GM12873 (cell line): ENCODE results near the gene UBE3C.

Experiments
- TF ChIP-seq, protein P1 (sequence below): IDR thresholded peaks from 2 replicates; pipeline ENCODE4 v1.5.1; 2012; ENCODE audit warnings: low read depth, mild to moderate bottlenecking, moderate library complexity, low read length, control low read depth; ENCODE audit not compliant: insufficient read depth; ENCODE audit errors: missing control alignments

Gene UBE3C

DNA sequence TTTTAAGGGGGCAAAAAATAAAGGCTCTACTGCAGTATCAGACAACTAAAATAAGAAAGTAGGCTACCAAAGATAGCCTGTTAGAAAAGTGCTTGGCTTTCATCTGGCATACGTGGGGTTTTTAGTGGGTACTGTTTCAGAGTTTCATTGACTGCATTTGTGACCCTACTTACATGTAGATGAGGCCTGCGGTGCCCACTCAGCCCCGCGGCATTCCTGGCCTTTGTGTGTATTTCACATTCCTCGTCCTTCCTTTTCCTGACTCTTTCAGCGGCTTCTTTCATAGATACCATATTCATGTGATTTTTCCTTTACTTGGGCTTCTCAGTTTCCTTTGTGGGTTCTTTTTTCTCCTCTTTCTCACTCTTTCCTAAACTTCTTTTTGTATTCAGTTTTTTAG is 50.7 kb downstream of the UBE3C start:
- TF ChIP-seq, protein P1, sequence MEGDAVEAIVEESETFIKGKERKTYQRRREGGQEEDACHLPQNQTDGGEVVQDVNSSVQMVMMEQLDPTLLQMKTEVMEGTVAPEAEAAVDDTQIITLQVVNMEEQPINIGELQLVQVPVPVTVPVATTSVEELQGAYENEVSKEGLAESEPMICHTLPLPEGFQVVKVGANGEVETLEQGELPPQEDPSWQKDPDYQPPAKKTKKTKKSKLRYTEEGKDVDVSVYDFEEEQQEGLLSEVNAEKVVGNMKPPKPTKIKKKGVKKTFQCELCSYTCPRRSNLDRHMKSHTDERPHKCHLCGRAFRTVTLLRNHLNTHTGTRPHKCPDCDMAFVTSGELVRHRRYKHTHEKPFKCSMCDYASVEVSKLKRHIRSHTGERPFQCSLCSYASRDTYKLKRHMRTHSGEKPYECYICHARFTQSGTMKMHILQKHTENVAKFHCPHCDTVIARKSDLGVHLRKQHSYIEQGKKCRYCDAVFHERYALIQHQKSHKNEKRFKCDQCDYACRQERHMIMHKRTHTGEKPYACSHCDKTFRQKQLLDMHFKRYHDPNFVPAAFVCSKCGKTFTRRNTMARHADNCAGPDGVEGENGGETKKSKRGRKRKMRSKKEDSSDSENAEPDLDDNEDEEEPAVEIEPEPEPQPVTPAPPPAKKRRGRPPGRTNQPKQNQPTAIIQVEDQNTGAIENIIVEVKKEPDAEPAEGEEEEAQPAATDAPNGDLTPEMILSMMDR: no peak

DNA sequence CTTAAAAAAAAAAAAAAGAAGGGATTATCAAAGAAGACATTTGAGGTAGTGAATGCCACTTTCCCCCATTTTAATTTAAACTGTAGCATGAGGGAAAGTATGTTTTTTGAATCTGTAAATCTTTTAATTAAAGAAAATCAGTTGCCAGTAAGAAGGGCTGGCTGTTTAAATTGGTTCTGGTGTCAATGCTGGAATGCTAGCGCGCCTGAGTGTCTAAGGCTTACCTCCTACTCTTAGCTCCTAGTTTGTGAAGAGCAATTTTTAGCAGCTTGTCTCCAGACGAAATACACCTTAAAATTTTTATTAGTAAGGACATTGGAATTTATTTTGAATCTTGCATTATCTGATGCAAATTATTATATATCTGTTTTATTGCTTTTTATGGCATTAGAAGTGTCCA is 54.1 kb downstream of the UBE3C start:
- TF ChIP-seq, protein P1: no peak

DNA sequence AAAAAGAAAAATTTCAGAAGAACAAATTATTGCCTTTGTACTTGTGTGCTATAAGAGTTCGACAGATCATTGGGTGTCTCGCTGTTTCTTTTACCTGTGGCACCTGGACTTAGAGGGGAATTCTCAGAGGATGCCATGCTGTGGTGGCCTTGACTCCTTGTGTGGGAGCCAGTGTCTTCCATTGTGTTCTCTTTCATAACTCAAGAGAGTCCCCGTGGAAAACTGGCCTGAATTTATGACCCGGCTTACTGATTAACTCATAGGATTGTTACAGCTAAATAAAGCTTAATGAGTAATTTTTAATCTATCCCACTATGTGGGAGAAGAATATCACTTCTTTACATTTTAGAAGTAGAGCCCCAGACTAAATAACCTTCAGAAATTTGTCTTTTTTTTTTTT is 54.5 kb downstream of the UBE3C start:
- TF ChIP-seq, protein P1: no peak

DNA sequence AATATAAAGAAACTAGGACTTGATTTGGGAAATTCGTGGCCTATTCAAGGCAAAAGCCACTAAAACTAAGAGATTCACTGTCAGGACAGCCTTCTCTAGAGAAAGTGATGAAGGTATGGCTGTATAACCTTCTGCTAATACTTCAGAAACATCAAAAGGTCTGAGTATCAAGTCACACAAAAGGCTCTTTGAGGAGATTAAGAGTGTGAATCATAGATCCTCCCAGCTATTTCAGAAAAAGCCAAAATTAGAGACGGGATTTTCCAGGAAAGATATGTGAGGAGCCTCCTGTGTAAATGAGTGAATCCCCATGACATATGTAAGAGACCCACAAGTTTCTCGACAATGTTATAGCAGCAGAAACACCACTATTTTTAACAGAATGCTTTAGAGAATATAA is 56.2 kb downstream of the UBE3C start:
- TF ChIP-seq, protein P1: no peak

DNA sequence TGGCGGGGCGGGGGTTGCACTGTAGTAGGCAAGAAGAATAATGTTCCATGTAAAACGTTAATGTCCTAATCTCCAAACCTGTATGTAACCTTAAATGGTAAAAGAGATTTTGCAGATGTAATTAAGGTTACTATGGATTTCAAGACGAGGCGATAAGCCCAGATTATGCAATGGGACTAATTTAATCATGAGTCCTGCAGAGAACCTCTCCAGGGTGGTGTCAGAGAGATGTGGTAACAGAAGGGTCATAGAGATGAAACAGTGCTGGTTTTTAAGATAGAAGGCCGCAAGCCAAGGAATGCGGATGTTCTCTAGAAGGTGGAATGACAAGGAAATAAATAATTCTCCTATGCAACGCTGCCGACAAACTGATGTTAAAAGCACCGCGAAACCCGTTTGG is 57.1 kb downstream of the UBE3C start:
- TF ChIP-seq, protein P1: no peak

DNA sequence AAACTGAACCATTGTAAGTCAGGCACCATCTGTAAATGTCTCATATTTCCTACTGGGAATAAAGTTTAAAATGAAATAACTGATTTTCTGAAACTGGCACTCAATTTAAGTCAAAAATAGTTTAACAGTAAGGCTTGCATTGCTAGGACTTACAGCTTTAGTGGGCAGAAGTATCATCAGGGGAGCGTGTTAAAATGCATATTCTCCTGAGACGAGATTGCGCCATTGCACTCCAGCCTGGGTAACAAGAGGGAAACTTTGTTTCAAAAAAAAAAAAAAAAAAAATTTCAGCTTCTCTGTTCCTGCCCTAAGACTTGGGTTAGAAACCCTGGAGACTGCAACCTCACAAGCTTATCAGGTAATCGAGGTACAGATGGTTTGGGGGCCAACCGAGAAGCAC is 65.4 kb downstream of the UBE3C start:
- TF ChIP-seq, protein P1: no peak

DNA sequence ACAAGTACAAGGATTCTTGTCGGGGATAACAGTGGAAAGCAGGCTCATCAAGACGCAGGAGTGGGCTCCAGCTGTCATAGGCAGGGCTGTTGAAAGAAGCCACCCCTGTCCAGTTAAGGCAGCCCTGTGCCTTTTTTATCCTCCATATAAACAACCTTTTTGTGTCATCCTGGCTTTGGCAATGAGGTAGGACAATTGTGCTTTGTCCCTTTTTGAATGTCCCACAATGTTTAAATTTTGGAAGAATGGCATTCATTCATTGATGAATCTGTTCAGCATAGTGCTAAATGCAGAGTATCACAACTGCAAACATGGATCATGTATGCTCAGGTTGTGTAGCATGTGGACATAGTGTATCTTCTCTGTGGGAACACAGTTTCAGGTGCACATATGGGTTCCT is 66.7 kb downstream of the UBE3C start:
- TF ChIP-seq, protein P1: no peak
